Endothelial cell of umbilical vein (primary cell): Measurements from ENCODE around the gene UFSP2. TPM values are rescaled to one million over a fixed set of nuclear protein-coding genes. Genes with fewer than 3 reads are reported as not detected.

Source experiments
- BruUV-seq: library from RNA; stranded (reverse); fragments of 400-500 nt; replicated peaks from 2 replicates; lab custom pipeline; 2021; lab: Mats Ljungman, UMichigan
- CTCF ChIA-PET: fragments of 300-600, 350-600 bp; sonication (Branson Sonifier 250); formaldehyde crosslinking; loops from one replicate; lab custom pipeline; 2021; ENCODE audit warnings: antibody characterized with exemption, inconsistent platforms; lab: Charles Lee
- POLR2A ChIA-PET: fragments of 300-600, 350-600 bp; sonication (Branson Sonifier 250); formaldehyde crosslinking; loops from one replicate; lab custom pipeline; 2021; ENCODE audit warnings: antibody characterized with exemption, inconsistent platforms; lab: Charles Lee
- DNase-seq: peaks from one replicate; pipeline ENCODE4 v3.0.0-alpha.2; 2011; ENCODE audit warnings: low read depth, low spot score
- FAIRE-seq: peaks from 2 replicates; lab custom pipeline; 2011; peaks lifted over from hg19 to GRCh38; lab: Jason Lieb, UNC
- H2AFZ ChIP-seq: 2 replicates; pipeline ENCODE4 v1.6.0; 2012; ENCODE audit warnings: low read depth, low read length, control low read depth, inconsistent platforms
- H3K27ac ChIP-seq: 2 replicates; pipeline ENCODE4 v1.5.1; 2011; ENCODE audit warnings: low read depth, mild to moderate bottlenecking, control low read depth, low read length, moderate library complexity; ENCODE audit not compliant: insufficient read depth
- H3K27me3 ChIP-seq, 2 experiments: 2 replicates each; pipeline versions ENCODE4 v1.6.0 to v1.6.1; 2011; ENCODE audit warnings: low read length in 2 of 2, mixed read lengths in 1 of 2; ENCODE audit not compliant: control insufficient read depth in 2 of 2, insufficient read depth in 2 of 2
- H3K36me3 ChIP-seq, 2 experiments: 2 replicates in 1 of 2; 3 replicates in 1 of 2; pipeline ENCODE4 v1.5.1; 2011; ENCODE audit warnings: low read length in 2 of 2, mild to moderate bottlenecking in 1 of 2, moderate library complexity in 1 of 2; ENCODE audit not compliant: control insufficient read depth in 2 of 2, insufficient read depth in 2 of 2; ENCODE audit errors: extremely low read depth in 1 of 2
- H3K4me1 ChIP-seq: 3 replicates; pipeline ENCODE4 v1.5.1; 2011; ENCODE audit warnings: mild to moderate bottlenecking, low read length; ENCODE audit not compliant: control insufficient read depth, insufficient read depth; ENCODE audit errors: extremely low read depth
- H3K4me2 ChIP-seq: 2 replicates; pipeline ENCODE4 v1.6.1; 2011; ENCODE audit warnings: low read length, control low read depth, mixed read lengths; ENCODE audit not compliant: insufficient read depth
- H3K4me3 ChIP-seq, 3 experiments: fragments of 200-600 bp in 1 of 3; sonication (generic), shearing (Covaris generic) in 1 of 3; replicated peaks in 1 of 3; 2 replicates each; pipeline ENCODE4 v1.5.1; 2011 to 2016; ENCODE audit warnings: control low read depth in 3 of 3, low read length in 3 of 3, mild to moderate bottlenecking in 2 of 3, inconsistent platforms in 1 of 3, low read depth in 1 of 3, moderate library complexity in 1 of 3; ENCODE audit not compliant: insufficient read depth in 1 of 3
- H3K79me2 ChIP-seq: 2 replicates; pipeline ENCODE4 v1.6.0; 2012; ENCODE audit warnings: low read length, inconsistent platforms; ENCODE audit not compliant: control insufficient read depth, insufficient read depth
- H3K9ac ChIP-seq: replicated peaks from 2 replicates; pipeline ENCODE3; 2011; ENCODE audit warnings: low read length, control low read depth; ENCODE audit not compliant: insufficient read depth; ENCODE audit errors: extremely low read depth
- H3K9me1 ChIP-seq: replicated peaks from 3 replicates; pipeline ENCODE4 v1.6.0; 2011; ENCODE audit warnings: mild to moderate bottlenecking, low read length; ENCODE audit not compliant: control insufficient read depth, insufficient read depth; ENCODE audit errors: extremely low read depth
- H3K9me3 ChIP-seq: replicated peaks from 2 replicates; pipeline ENCODE4 v1.5.1; 2012; ENCODE audit warnings: low read length, inconsistent platforms; ENCODE audit not compliant: control insufficient read depth, insufficient read depth
- H4K20me1 ChIP-seq: replicated peaks from 2 replicates; pipeline ENCODE3; 2011; ENCODE audit warnings: mild to moderate bottlenecking, low read length; ENCODE audit not compliant: control insufficient read depth, insufficient read depth; ENCODE audit errors: extremely low read depth
- CTCF ChIP-seq, 2 donors: IDR thresholded peaks; 1 replicate in 1 of 2; 2 replicates in 1 of 2; pipeline ENCODE4 v1.5.1; 2011; ENCODE audit warnings: low read length in 2 of 2, mild to moderate bottlenecking in 2 of 2, moderate library complexity in 2 of 2, control low read depth in 1 of 2, inconsistent platforms in 1 of 2, low read depth in 1 of 2; ENCODE audit not compliant: insufficient read depth in 1 of 2; ENCODE audit errors: extremely low read depth in 1 of 2
- EZH2 ChIP-seq: IDR thresholded peaks from 2 replicates; pipeline ENCODE4 v1.6.1; 2012; ENCODE audit warnings: borderline replicate concordance, low read depth, mild to moderate bottlenecking, moderate library complexity, low read length, inconsistent platforms; ENCODE audit not compliant: severe bottlenecking
- FOS ChIP-seq: IDR thresholded peaks from 2 replicates; pipeline ENCODE4 v1.6.1; 2011; ENCODE audit warnings: mild to moderate bottlenecking, low read length, moderate library complexity, borderline replicate concordance; ENCODE audit not compliant: insufficient read depth
- GATA2 ChIP-seq: IDR thresholded peaks from 2 replicates; pipeline ENCODE4 v1.7.0; 2011; ENCODE audit warnings: low read depth, mild to moderate bottlenecking, moderate library complexity, mixed read lengths, low read length; ENCODE audit not compliant: insufficient read length, insufficient read depth
- JUN ChIP-seq: IDR thresholded peaks from 2 replicates; pipeline ENCODE4 v1.6.1; 2011; ENCODE audit warnings: borderline replicate concordance, low read depth; ENCODE audit not compliant: insufficient read length, insufficient read depth
- MYC ChIP-seq: IDR thresholded peaks from one replicate; pipeline ENCODE4 v1.6.1; 2011; ENCODE audit warnings: mild to moderate bottlenecking, low read depth, low read length
- POLR2A ChIP-seq: IDR thresholded peaks from 2 replicates; pipeline ENCODE4 v1.6.1; 2012; ENCODE audit warnings: low read depth, mild to moderate bottlenecking, control low read depth, low read length
- POLR2AphosphoS5 ChIP-seq: IDR thresholded peaks from 2 replicates; pipeline ENCODE4 v1.6.1; 2012; ENCODE audit warnings: low read depth, mild to moderate bottlenecking, control low read depth, low read length, moderate library complexity; ENCODE audit not compliant: insufficient read depth
- dilution Hi-C: fragments of 300-500 bp; cut with MboI; formaldehyde crosslinking; loops from one replicate; pipeline ENCODE4 v1.15.0; 2019; ENCODE audit warnings: low sequenced_read_pairs; ENCODE audit not compliant: extremely low pct_ligation_motif_present
- intact Hi-C: fragments of 100-400 bp; cut with micrococcal nuclease; formaldehyde crosslinking; loops from one replicate; pipeline ENCODE4 v1.10.0; 2022
- polyA plus RNA-seq, 4 experiments: library from polyadenylated mRNA; depleted of rRNA in 3 of 4; stranded (reverse) in 3 of 4; unstranded in 1 of 4; fragments of >200 nt; gene quantifications; 2 replicates each; pipeline versions ENCODE4 v1.2.1 to v1.2.3, GENCODE V29; 2011 to 2012; ENCODE audit warnings: missing spikeins in 1 of 4
- total RNA-seq: library from RNA; stranded (reverse); gene quantifications from 2 replicates; pipeline ENCODE4 v1.2.3, GENCODE V29; 2021
- TF ChIP-seq, protein P1 (sequence below): IDR thresholded peaks from 2 replicates; pipeline ENCODE4 v1.6.1; 2011; ENCODE audit not compliant: insufficient read depth, insufficient read length

The UFSP2 gene
- total and polyA plus RNA-seq, 2 donors (not counting 3 experiments of a cell fraction or from before 2014, with no cell fraction given): 25.2 to 26.7 TPM

- no peak for TF ChIP-seq JUN
- TF ChIP-seq POLR2A: no peak
- dilution Hi-C loops: no loop called here
- peaks cover 0 to 4% of the 10 kb centered on the region in 2 experiments for H3K36me3 ChIP-seq
Observed at GRCh38 chr4:185374027-185374426, 51.7 kb downstream of the UFSP2 start.

GRCh38 chr4:185371702-185372101 lies 54.1 kb downstream of the UFSP2 start:
- H3K36me3 ChIP-seq: peaks cover 0 to 1% of the 10 kb centered on the region in 2 experiments
- CTCF ChIA-PET: interaction anchor here (0.8 kb wide), 1 partner anchor 17 kb away, joined by 3 read pairs; no protein-coding TSS in a partner anchor
- no peak overlapping the region for H3K4me2 ChIP-seq
- H3K9ac ChIP-seq: no peak overlapping the region
- H2AFZ ChIP-seq: no peak overlapping the region
- dilution Hi-C loops (no loop called here), intact Hi-C loops (no loop called here)
- H3K27me3 ChIP-seq: no peaks in the 10 kb centered on the region
- H3K4me3 ChIP-seq: no peak overlapping the region
- no peak for FAIRE-seq
- no peaks in the 10 kb centered on the region for H3K9me1 ChIP-seq
- BruUV-seq: no TSS peak
- DNase-seq: no peak
- H3K4me1 ChIP-seq: peaks cover 8% of the 10 kb centered on the region
- no peak for TF ChIP-seq POLR2A
- no peak for TF ChIP-seq CTCF (IDR thresholded peaks at IDR 0.05; ENCODE audit: extremely low read depth in 1 of 2, insufficient read depth in 1 of 2, low read depth in 1 of 2, low read length in 2 of 2)
- TF ChIP-seq MYC: no peak
- no peak for TF ChIP-seq FOS
- no peak for TF ChIP-seq EZH2
- TF ChIP-seq, protein P1, sequence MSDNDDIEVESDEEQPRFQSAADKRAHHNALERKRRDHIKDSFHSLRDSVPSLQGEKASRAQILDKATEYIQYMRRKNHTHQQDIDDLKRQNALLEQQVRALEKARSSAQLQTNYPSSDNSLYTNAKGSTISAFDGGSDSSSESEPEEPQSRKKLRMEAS: no peak
- no peak for TF ChIP-seq POLR2AphosphoS5
- TF ChIP-seq GATA2: no peak
- TF ChIP-seq JUN: no peak
- H4K20me1 ChIP-seq: no peaks in the 10 kb centered on the region
- POLR2A ChIA-PET: no interaction called here
- no peak overlapping the region for H3K27ac ChIP-seq
- no peaks in the 10 kb centered on the region for H3K79me2 ChIP-seq
- H3K9me3 ChIP-seq: no peaks in the 10 kb centered on the region

More at GRCh38 chr4:185374027-185374426, 51.7 kb downstream of the UFSP2 start:
- ChIA-PET CTCF (interaction anchor here (0.8 to 1.8 kb wide), 3 partner anchors 9 to 15 kb away, joined by 3 to 9 read pairs (median 5); no protein-coding TSS in a partner anchor), POLR2A (no interaction called here)
- no peaks in the 10 kb centered on the region for H3K79me2 ChIP-seq
- H3K9me1 ChIP-seq: no peaks in the 10 kb centered on the region
- no TSS peak for BruUV-seq
- no peaks in the 10 kb centered on the region for H3K9me3 ChIP-seq
- peaks cover 8% of the 10 kb centered on the region for H3K4me1 ChIP-seq
- FAIRE-seq: no peak
- intact Hi-C loops: no loop called here
- no peaks in the 10 kb centered on the region for H4K20me1 ChIP-seq
- H2AFZ ChIP-seq: peak overlapping the region; percentile 34
- DNase-seq: no peak
- no peak overlapping the region for H3K27ac ChIP-seq
- no peak overlapping the region for H3K9ac ChIP-seq
- no peak overlapping the region for H3K4me3 ChIP-seq
- H3K4me2 ChIP-seq: peak overlapping the region; percentile 58
- no peaks in the 10 kb centered on the region for H3K27me3 ChIP-seq
